GM21423 (cell line): Measurements from ENCODE around the gene DIPK1B.
"Not testable (repeated sequence)": the region's sequence is repeated elsewhere in the genome, so short reads cannot be mapped to it uniquely, and the experiment has no call there.

Experiments
- ATAC-seq: cut with Tn5 transposase; IDR thresholded peaks from one replicate; pipeline ENCODE4 v1.9.1; 2021; ENCODE audit warnings: mild to moderate bottlenecking, moderate library complexity; ENCODE audit not compliant: unreplicated experiment

Gene DIPK1B

GRCh38 chr9:136697821-136698526, 14.4 kb upstream of the DIPK1B start:
- no peak for ATAC-seq

GRCh38 chr9:136698635-136699246, 13.6 kb upstream of the DIPK1B start:
- no peak for ATAC-seq

GRCh38 chr9:136700304-136700703, 12.1 kb upstream of the DIPK1B start:
- no peak for ATAC-seq

GRCh38 chr9:136700959-136701667, 11.3 kb upstream of the DIPK1B start:
- ATAC-seq = peak; percentile 44

GRCh38 chr9:136701668-136702053, 10.7 kb upstream of the DIPK1B start:
- no peak for ATAC-seq

- no peak for ATAC-seq
Observed at GRCh38 chr9:136703276-136703860, 9.0 kb upstream of the DIPK1B start.

GRCh38 chr9:136704741-136705140, 7.6 kb upstream of the DIPK1B start:
- not testable (repeated sequence) for ATAC-seq

- ATAC-seq = no peak
Observed at GRCh38 chr9:136705564-136705963, 6.8 kb upstream of the DIPK1B start.

- no peak for ATAC-seq
Observed at GRCh38 chr9:136707011-136707410, 5.4 kb upstream of the DIPK1B start.

GRCh38 chr9:136707849-136708517, 4.4 kb upstream of the DIPK1B start:
- no peak for ATAC-seq

GRCh38 chr9:136709454-136710109, 2.8 kb upstream of the DIPK1B start:
- no peak for ATAC-seq

- ATAC-seq = no peak
Observed at GRCh38 chr9:136710543-136710942, 1.8 kb upstream of the DIPK1B start.

- not testable (repeated sequence) for ATAC-seq
Observed at GRCh38 chr9:136711219-136711648, 1.1 kb upstream of the DIPK1B start.

- ATAC-seq = no peak
Observed at GRCh38 chr9:136712690-136713544, 545 bp downstream of the DIPK1B start.

- ATAC-seq = no peak
Observed at GRCh38 chr9:136713550-136713949, 1.2 kb downstream of the DIPK1B start.

- no peak for ATAC-seq
Observed at GRCh38 chr9:136714096-136714892, 1.9 kb downstream of the DIPK1B start.

- ATAC-seq = no peak
Observed at GRCh38 chr9:136714893-136715274, 2.5 kb downstream of the DIPK1B start.

GRCh38 chr9:136717399-136717798, 5.0 kb downstream of the DIPK1B start:
- no peak for ATAC-seq
